OCI-LY3 (cell line): Measurements from ENCODE around the gene TMSB10.

ENCODE experiments used
- EZH2phosphoT487 ChIP-seq: fragments of 200-600 bp; shearing (Covaris generic); IDR thresholded peaks from 2 replicates; pipeline ENCODE4 v1.6.1; 2018; ENCODE audit warnings: antibody characterized with exemption, mixed run types, low read depth
- TF ChIP-seq, protein P1 (sequence below): fragments of 200-600, 300-600 bp; sonication (generic); IDR thresholded peaks from 2 replicates; pipeline ENCODE4 v1.5.1; 2014; ENCODE audit warnings: antibody characterized with exemption, low read length, low read depth

DNA sequence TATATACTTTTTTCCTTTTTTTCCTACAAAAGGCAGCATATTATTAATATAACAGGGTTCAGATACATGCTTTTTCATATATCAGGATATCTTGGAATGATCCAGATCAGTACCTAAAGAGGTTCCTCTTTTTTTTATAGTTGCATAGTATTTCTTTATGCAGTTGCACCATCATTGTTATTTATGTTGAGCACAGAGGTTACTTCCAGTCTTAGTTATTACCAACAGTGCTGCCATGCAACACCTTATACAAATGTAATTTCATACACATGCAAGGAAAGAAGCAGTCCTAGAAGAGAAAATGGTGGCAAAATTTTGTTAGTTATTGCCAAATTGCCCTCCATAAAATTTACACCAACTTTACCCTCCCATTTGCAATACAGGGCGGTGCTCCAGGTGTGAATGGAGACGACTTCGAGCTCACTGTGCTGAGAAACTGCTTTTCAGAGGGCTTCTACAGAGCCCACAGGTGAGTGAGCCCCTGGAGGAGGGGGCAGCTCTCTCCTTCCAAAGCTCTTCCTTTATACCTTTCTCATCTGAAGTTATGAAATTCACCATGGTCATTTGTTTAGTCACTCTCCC, 35.5 kb downstream of the TMSB10 start:
- TF ChIP-seq, protein P1, sequence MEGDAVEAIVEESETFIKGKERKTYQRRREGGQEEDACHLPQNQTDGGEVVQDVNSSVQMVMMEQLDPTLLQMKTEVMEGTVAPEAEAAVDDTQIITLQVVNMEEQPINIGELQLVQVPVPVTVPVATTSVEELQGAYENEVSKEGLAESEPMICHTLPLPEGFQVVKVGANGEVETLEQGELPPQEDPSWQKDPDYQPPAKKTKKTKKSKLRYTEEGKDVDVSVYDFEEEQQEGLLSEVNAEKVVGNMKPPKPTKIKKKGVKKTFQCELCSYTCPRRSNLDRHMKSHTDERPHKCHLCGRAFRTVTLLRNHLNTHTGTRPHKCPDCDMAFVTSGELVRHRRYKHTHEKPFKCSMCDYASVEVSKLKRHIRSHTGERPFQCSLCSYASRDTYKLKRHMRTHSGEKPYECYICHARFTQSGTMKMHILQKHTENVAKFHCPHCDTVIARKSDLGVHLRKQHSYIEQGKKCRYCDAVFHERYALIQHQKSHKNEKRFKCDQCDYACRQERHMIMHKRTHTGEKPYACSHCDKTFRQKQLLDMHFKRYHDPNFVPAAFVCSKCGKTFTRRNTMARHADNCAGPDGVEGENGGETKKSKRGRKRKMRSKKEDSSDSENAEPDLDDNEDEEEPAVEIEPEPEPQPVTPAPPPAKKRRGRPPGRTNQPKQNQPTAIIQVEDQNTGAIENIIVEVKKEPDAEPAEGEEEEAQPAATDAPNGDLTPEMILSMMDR, result no peak
- no peak for TF ChIP-seq EZH2phosphoT487
